ENCODE measurements around the gene NOG. TPM values are rescaled to one million over a fixed set of nuclear protein-coding genes. Genes with fewer than 3 reads are reported as not detected.

NOG gene
- total RNA-seq, 3 donors from 2014 or later: 0.48 to 1.6 (median 0.88) TPM

DNA sequence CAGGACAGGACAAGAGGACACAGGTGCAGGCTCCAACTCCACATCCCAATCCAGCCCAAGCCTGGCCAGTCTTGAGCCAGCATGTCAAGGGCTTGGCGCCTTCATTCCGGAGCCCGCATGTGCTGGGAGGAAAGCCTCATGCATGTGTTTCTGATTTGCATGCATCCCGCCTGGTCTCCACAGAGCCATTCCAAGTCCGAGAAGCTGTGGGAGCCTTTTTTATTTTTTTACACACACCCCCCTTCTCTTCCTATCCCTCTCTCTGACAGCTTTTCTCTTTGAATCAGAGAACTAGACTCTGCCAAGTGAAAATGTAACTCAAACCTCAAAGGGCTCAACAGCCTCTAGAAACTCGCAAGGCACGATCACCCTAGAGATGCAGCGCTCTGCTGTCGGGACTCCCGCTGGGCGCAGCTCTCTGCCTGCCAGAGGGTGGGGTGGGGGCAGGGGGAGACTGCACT lies 45.1 kb downstream of the NOG start:
- H3K9me3 ChIP-seq: no peaks in the 10 kb centered on the region

DNA sequence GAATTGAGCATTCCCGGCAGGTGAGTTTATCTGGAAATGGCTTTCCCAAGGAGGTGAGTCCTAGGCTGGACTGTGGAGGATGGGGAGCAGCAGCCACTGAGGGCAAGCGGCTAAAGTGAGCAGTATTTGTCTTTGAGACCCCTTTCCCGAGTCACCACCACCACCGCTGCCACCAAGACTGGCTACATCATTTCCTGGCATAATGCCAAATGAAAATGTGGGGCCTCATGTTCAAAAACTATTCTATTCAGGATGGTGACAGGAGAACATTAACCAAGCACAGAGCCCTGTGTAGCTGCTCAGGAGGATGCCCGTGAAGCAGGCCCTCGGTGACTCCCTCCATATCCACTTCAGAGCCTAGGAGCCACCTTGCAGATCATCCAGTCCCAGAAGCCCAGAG lies 46.0 kb downstream of the NOG start:
- no peak overlapping the region for H3K4me3 ChIP-seq
- DNase-seq (ENCODE audit: low spot score in 2 of 2): no peak
- H3K27ac ChIP-seq: no peak overlapping the region
- no peaks in the 10 kb centered on the region for H3K36me3 ChIP-seq
- intact Hi-C loops (cut with DNase I; ENCODE audit: low total_unique reads): no loop called here
- H3K4me1 ChIP-seq: no peaks in the 10 kb centered on the region
- TF ChIP-seq POLR2AphosphoS5 (IDR thresholded peaks at IDR 0.05): no peak
- TF ChIP-seq, protein P1, sequence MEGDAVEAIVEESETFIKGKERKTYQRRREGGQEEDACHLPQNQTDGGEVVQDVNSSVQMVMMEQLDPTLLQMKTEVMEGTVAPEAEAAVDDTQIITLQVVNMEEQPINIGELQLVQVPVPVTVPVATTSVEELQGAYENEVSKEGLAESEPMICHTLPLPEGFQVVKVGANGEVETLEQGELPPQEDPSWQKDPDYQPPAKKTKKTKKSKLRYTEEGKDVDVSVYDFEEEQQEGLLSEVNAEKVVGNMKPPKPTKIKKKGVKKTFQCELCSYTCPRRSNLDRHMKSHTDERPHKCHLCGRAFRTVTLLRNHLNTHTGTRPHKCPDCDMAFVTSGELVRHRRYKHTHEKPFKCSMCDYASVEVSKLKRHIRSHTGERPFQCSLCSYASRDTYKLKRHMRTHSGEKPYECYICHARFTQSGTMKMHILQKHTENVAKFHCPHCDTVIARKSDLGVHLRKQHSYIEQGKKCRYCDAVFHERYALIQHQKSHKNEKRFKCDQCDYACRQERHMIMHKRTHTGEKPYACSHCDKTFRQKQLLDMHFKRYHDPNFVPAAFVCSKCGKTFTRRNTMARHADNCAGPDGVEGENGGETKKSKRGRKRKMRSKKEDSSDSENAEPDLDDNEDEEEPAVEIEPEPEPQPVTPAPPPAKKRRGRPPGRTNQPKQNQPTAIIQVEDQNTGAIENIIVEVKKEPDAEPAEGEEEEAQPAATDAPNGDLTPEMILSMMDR (IDR thresholded peaks at IDR 0.05): no peak
- no peak for TF ChIP-seq POLR2A (IDR thresholded peaks at IDR 0.05)
- H3K9me3 ChIP-seq: no peaks in the 10 kb centered on the region
- H3K27me3 ChIP-seq: peaks cover 0 to 8% of the 10 kb centered on the region in 2 donors

More for the DNA sequence above, 45.1 kb downstream of the NOG start:
- Histone ChIP-seq H3K4me3 (no peak overlapping the region), H3K27me3 (peaks cover 0 to 8% of the 10 kb centered on the region in 2 donors), H3K4me1 (no peaks in the 10 kb centered on the region), H3K36me3 (no peaks in the 10 kb centered on the region), H3K27ac (no peak overlapping the region)
- TF ChIP-seq, protein P1 (IDR thresholded peaks at IDR 0.05): no peak
- no peak for TF ChIP-seq POLR2A (IDR thresholded peaks at IDR 0.05)
- TF ChIP-seq POLR2AphosphoS5 (IDR thresholded peaks at IDR 0.05): no peak
- no peak for DNase-seq (ENCODE audit: low spot score in 2 of 2)
- intact Hi-C loops (cut with DNase I; ENCODE audit: low total_unique reads): no loop called here

DNA sequence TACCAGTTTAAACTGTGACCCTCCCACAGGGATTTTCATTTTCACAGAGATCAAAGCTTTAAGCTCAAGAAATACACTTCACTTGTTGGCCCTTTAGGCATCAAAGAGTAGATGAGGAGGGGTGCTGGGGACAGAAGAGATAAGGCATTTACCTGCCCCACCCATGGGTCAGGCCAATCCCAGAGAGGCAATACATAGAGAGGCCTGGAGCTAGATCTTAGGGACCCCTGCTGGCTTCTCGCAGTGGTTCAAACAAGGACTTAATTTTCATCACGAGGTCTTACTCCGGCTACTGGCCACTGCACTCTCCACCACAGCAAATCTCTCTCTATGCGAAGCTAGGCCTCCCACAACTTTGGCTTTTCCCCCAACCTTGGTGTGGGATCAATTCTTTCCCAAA lies 46.6 kb downstream of the NOG start:
- intact Hi-C loops (cut with DNase I; ENCODE audit: low total_unique reads): no loop called here
- no peaks in the 10 kb centered on the region for H3K4me1 ChIP-seq
- H3K36me3 ChIP-seq: no peaks in the 10 kb centered on the region
- H3K9me3 ChIP-seq: no peaks in the 10 kb centered on the region
- no peak overlapping the region for H3K4me3 ChIP-seq
- peaks cover 0 to 8% of the 10 kb centered on the region in 2 donors for H3K27me3 ChIP-seq
- H3K27ac ChIP-seq: no peak overlapping the region
- DNase-seq (ENCODE audit: low spot score in 2 of 2): no peak
- TF ChIP-seq, protein P1 (IDR thresholded peaks at IDR 0.05): no peak
- no peak for TF ChIP-seq POLR2A (IDR thresholded peaks at IDR 0.05)
- no peak for TF ChIP-seq POLR2AphosphoS5 (IDR thresholded peaks at IDR 0.05)

DNA sequence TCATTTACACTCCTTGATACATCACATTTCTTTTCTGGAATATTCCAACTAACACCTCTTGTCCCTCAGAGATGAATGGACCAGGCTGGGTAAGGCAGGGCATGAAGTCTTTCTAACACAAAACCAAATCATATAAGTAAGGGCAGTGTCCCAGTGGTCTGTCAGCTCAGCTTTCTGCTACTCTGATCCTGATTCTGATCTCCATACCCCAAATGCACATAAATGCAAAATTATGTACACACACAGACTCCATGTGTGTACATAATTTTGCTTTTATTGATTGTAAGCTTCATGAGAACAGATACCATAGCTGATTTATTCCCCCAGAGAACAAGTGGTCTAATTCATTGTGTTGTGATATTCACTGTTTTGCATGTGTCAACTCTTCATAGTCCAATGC lies 47.9 kb downstream of the NOG start:
- H3K4me3 ChIP-seq: no peak overlapping the region
- TF ChIP-seq, protein P1 (IDR thresholded peaks at IDR 0.05): no peak
- no peak for TF ChIP-seq POLR2AphosphoS5 (IDR thresholded peaks at IDR 0.05)
- no peak for TF ChIP-seq POLR2A (IDR thresholded peaks at IDR 0.05)
- intact Hi-C loops (cut with DNase I; ENCODE audit: low total_unique reads): no loop called here

DNA sequence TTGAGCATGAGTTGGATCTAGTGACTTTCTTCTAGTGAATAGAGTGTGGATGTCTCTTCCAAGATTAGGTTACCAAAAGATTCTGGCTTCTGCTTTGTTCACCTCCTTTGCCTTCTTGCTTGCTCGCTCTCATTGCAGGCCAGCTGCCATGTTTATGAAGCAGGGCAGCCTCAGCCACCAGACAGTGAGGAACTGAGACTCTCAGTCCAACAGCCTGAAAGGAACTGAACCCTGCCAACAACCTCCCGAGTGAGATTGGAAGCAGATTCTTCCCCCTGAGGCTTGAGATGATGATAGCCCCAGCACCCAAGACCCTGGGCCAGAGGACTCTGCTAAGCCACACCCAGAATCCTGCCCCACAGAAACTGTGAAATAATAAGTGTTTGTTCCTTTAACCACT lies 48.4 kb downstream of the NOG start:
- H3K4me3 ChIP-seq: no peak overlapping the region
- no peaks in the 10 kb centered on the region for H3K36me3 ChIP-seq
- no peaks in the 10 kb centered on the region for H3K4me1 ChIP-seq
- no peaks in the 10 kb centered on the region for H3K9me3 ChIP-seq
- DNase-seq (ENCODE audit: low spot score in 2 of 2): no peak
- H3K27me3 ChIP-seq: peaks cover 0 to 8% of the 10 kb centered on the region in 2 donors
- no peak for TF ChIP-seq POLR2A (IDR thresholded peaks at IDR 0.05)
- TF ChIP-seq POLR2AphosphoS5 (IDR thresholded peaks at IDR 0.05): no peak
- TF ChIP-seq, protein P1 (IDR thresholded peaks at IDR 0.05): no peak
- H3K27ac ChIP-seq: no peak overlapping the region
- intact Hi-C loops (cut with DNase I; ENCODE audit: low total_unique reads): no loop called here

More for the DNA sequence above, 47.9 kb downstream of the NOG start:
- no peaks in the 10 kb centered on the region for H3K36me3 ChIP-seq
- no peaks in the 10 kb centered on the region for H3K9me3 ChIP-seq
- peaks cover 0 to 8% of the 10 kb centered on the region in 2 donors for H3K27me3 ChIP-seq
- no peak overlapping the region for H3K27ac ChIP-seq
- no peaks in the 10 kb centered on the region for H3K4me1 ChIP-seq
- no peak for DNase-seq (ENCODE audit: low spot score in 2 of 2)

Measured in breast epithelium (tissue), 4 donors.